Neuron (in vitro differentiated cells): Measurements from ENCODE around the gene VPS25.
A peak's percentile ranks its signal among the peaks of the same experiment; 100 is the strongest.
"Not testable (repeated sequence)": the region's sequence is repeated elsewhere in the genome, so short reads cannot be mapped to it uniquely, and the experiment has no call there.

Experiments
- H2AFZ ChIP-seq: one replicate; pipeline ENCODE4 v1.6.1; 2013; ENCODE audit warnings: low read depth, mild to moderate bottlenecking, inconsistent platforms, low read length, moderate library complexity
- H3K27me3 ChIP-seq: one replicate; pipeline ENCODE4 v1.6.1; 2013; ENCODE audit warnings: low read length; ENCODE audit not compliant: insufficient read depth
- H3K36me3 ChIP-seq: one replicate; pipeline ENCODE4 v1.6.1; 2013; ENCODE audit warnings: low read length; ENCODE audit not compliant: insufficient read depth
- H3K4me1 ChIP-seq: one replicate; pipeline ENCODE4 v1.6.1; 2013; ENCODE audit warnings: low read length; ENCODE audit not compliant: insufficient read depth
- H3K4me3 ChIP-seq: 2 replicates; pipeline ENCODE4 v1.5.1; 2013; ENCODE audit warnings: mild to moderate bottlenecking, low read length, moderate library complexity
- H3K9me3 ChIP-seq: one replicate; pipeline ENCODE4 v1.6.1; 2013; ENCODE audit warnings: low read length

Gene VPS25

DNA sequence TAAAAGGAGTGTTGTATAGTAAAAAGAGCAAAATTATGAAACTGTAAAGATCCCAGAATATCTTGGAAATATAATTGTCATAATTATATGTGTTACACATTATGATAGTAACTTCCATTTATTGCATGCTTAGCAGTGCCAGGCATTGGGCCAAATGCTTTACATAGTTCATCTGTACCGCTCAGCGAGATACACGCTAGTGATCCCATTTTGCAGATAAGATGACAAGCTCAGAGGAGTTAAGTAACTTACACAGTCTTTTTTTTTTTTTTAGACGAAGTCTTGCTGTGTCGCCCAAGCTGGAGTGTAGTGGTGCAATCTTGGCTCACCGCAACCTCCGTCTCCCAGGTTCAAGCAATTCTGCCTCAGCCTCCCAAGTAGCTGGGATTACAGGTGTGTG is 21.6 kb upstream of the VPS25 start:
- Histone ChIP-seq H3K4me3 (no peak overlapping the region), H3K9me3 (no peaks in the 10 kb centered on the region), H3K36me3 (no peaks in the 10 kb centered on the region), H3K27me3 (no peaks in the 10 kb centered on the region), H3K4me1 (peaks cover 6% of the 10 kb centered on the region), H2AFZ (no peak overlapping the region)

DNA sequence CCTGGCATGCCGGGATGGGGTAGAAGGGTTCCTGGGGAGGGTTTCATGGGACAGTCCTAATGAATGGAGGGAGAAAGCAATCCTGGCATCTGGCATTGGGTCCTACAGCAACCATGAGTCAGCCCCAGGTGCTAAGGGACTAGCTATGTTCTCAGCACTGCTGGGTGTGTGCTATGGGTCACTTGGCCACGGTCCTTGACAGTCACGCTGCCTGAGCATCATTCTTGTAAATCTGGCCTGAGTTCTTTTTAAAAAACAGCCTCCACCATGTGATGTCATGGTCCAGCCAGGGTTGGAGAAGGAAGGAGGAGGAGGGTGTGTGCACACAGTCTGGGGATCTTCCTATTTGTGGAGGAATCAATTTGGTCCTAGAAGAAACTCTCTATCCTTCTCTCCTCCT is 18.5 kb upstream of the VPS25 start:
- Histone ChIP-seq H3K36me3 (no peaks in the 10 kb centered on the region), H3K4me3 (no peak overlapping the region), H3K9me3 (no peaks in the 10 kb centered on the region), H3K4me1 (no peaks in the 10 kb centered on the region), H3K27me3 (peaks cover 5% of the 10 kb centered on the region), H2AFZ (no peak overlapping the region)

DNA sequence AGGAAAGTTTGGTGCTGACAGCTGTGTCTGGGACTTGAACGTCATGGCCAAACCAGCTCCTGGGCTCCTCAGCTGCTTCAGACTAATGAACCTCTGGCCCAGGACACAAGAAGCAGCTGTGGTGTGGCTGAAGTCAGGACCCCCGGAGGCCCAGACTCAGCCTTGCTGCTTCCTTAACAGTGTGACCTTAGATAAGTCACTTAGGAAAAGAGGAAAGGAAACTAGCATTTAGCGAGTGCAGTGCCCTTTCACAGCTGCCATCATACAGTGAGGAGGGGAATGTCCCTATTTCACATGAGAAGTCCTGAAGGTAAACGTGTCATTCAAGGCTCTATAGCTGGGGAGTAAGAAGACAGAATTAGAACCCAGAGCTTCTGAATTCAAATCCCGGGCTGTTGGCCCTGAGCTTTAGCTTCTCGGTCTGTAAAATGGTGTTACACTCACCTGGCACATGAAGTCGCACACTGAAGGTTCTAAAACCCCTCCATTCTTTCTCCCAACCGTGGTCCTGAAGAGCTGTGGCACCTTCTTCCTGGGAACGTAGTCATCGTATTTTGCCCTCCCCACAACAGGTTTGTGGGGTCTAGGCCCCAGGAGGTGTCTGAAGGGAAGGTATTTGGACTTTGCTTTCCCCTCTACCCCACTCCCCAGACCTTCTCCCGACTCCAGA is 13.1 kb upstream of the VPS25 start:
- peak overlapping the region; percentile 33 for H3K4me3 ChIP-seq

DNA sequence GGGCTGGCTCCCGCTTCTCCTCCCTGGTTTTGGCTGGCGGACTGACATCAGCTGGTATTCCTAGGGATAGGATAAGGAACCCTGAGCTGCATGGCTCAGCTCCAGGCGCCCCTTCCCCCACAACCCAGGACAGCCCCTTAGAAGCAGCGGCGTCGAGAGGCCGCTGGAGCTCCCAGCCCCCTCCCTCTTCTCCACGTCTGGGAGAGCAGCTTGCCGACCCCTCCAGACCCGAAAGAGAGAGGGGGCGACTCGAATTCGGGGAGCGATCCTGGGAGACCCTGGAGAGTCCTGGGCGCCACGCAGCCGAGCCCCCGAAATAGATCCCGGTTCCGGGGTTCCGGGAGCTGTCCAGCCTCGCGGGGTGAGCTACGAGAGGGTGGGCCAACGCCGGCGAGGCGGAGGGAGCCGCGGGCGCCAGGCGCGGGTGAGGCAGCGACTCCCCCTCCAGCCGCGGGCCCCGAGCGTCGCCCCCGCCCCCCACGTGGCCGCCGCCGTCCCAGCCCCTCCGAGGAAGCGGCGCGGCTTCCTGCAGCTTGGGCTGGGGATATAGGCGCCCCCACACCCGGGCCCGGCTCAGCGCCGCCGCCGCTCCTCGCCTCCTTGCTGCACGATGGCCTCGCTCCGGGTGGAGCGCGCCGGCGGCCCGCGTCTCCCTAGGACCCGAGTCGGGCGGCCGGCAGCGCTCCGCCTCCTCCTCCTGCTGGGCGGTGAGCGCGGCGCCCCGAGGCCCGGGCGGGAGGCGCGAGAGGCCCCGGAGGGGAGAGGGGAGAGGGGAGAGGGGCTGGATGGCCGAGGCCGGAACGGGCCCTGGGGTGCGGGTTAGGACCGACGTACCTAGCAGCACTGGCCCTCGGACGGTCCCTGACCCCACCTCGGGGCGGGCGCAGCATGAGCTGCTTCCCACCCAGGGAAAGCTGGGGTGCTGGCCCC is 12.3 kb upstream of the VPS25 start, which contains the start of gene RAMP2:
Gene RAMP2 (plus strand): TSS at position 576 of the 930 bp plus-strand sequence. CDS start 35 bp downstream, at position 611.
- H3K4me1 ChIP-seq, result peaks cover 7% of the 10 kb centered on the region
- H3K9me3 ChIP-seq, result no peaks in the 10 kb centered on the region
- peak within 1 kb of the TSS; percentile 33 for H3K4me3 ChIP-seq
- peaks cover 18% of the 10 kb centered on the region for H3K27me3 ChIP-seq
- H3K36me3 ChIP-seq, result no peaks in the 10 kb centered on the region
- H2AFZ ChIP-seq, result peak within 1 kb of the TSS; percentile 75

More for the DNA sequence above, 13.1 kb upstream of the VPS25 start:
- H2AFZ ChIP-seq, result peak overlapping the region; percentile 75
- H3K27me3 ChIP-seq, result peaks cover 18% of the 10 kb centered on the region
- no peaks in the 10 kb centered on the region for H3K36me3 ChIP-seq
- H3K4me1 ChIP-seq, result peaks cover 7% of the 10 kb centered on the region
- no peaks in the 10 kb centered on the region for H3K9me3 ChIP-seq

DNA sequence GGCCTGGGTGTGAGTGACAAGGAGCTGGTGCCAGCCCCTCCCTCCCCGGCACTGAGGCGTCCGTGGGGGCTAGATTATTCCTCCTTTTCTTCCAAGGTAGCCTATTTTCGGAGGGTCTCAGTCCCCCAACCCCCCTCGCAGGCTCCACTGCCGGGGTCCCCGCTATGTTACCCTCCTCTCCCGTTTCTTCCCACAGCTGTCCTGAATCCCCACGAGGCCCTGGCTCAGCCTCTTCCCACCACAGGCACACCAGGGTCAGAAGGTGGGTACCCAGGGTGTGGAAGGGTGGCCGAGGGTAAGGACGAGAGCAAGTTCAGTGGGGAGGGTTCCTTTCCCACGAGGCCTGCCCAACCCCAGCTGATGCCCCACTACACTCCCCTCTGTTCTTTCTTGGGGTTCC is 11.6 kb upstream of the VPS25 start:
- Histone ChIP-seq H3K4me3 (peak overlapping the region; percentile 33), H3K4me1 (peaks cover 7% of the 10 kb centered on the region), H3K27me3 (peaks cover 18% of the 10 kb centered on the region), H3K36me3 (no peaks in the 10 kb centered on the region), H2AFZ (peak overlapping the region; percentile 75), H3K9me3 (no peaks in the 10 kb centered on the region)

DNA sequence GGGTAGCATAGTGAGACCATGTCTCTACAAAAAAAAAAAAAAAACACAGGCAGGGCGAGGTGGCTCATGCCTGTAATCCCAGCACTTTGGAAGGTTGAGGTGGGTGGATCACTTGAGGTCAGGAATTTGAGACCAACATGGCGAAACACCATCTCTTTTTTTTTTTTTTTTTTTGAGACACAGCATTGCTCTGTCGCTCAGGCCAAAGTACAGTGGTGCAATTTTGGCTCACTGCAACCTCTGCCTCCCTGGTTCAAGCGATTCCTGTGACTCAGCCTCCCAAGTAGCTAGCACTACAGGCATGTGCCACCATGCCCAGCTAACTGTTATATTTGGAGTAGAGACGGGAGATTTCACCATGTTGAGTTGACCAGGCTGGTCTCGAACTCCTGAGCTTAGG is 7.1 kb upstream of the VPS25 start:
- Histone ChIP-seq H3K9me3 (no peaks in the 10 kb centered on the region), H3K4me1 (peaks cover 7% of the 10 kb centered on the region), H3K4me3 (no peak overlapping the region), H3K27me3 (peaks cover 5% of the 10 kb centered on the region), H2AFZ (no peak overlapping the region), H3K36me3 (no peaks in the 10 kb centered on the region)

DNA sequence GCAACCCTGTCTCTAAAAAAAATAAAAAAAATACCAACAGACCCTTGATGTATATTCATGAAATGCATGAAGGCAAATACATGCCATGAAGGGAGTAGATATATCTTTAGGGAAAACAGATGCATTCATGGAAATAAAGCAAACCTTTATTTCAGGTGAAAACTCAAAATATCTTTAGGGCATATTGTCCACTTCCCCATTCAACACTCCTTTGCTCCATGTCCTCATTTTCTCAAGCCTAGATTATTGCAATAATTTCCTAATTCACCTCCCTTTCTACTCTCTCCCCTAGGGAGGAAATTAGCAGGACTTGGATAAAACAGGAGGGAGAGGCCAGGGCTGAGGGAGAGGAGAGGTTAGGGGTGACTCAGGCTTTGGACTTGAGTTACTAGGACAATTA is 5.7 kb upstream of the VPS25 start:
- Histone ChIP-seq H3K4me1 (peaks cover 9% of the 10 kb centered on the region), H3K27me3 (no peaks in the 10 kb centered on the region), H3K4me3 (no peak overlapping the region), H2AFZ (no peak overlapping the region), H3K9me3 (no peaks in the 10 kb centered on the region), H3K36me3 (no peaks in the 10 kb centered on the region)

DNA sequence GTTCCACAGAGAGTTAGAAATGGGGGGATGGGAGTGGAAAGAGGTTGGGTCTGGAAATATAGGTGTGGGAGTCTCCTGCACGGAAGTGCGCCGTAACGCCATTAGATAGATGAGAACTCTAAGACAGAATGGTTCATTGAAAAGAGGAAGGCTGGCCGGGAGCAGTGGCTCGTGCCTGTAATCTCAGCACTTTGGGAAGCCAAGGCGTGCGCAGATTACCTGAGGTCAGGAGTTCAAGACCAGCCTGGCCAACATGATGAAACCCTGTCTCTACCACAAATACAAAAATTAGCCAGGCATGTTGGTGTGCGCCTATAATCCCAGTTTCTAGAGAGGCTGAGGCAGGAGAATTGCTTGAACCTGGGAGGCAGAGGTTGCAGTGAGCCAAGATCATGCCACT is 5.2 kb upstream of the VPS25 start:
- H2AFZ ChIP-seq, H3K4me3 ChIP-seq, H3K4me1 ChIP-seq, H3K36me3 ChIP-seq, H3K27me3 ChIP-seq, H3K9me3 ChIP-seq: not testable (repeated sequence)

DNA sequence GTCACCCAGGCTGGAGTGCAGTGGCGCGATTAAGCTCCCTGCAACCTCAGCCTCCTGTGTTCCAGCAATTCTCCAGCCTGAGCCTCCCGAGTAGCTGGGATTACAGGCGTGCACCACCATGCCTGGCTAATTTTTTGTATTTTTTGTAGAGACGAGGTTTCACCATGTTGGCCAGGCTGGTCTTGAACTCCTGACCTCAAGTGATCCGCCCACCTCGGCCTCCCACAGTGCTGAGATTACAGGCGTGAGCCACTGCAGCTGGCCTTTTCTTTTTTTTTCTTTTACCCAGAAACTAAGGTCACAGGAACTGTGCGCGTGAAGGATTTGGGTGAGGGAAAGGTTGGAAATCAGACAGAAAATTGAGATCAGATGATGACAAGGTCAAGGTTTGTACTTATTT is 3.3 kb upstream of the VPS25 start:
- not testable (repeated sequence) for H3K27me3 ChIP-seq, H3K4me3 ChIP-seq, H3K9me3 ChIP-seq, H2AFZ ChIP-seq, H3K36me3 ChIP-seq
- peaks cover 13% of the 10 kb centered on the region for H3K4me1 ChIP-seq

DNA sequence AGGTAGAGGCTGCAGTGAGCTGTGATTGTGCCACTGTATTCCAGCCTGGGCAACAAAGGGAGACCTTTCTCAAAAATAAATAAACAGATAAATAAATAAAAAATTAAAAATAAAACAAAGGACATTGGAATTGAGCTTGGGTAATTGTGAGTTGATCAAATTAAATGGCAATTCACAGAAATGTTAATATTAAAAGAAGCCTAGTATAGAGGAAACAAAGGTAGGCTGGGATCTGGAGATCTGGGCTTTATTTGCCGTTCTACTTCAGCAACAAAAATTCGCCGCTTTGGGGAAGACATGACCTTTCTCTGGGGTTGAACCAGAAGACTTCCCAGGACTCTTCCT is 332 bp upstream of the VPS25 start:
- Histone ChIP-seq H3K4me3 (peak overlapping the region; percentile 82), H3K27me3 (no peaks in the 10 kb centered on the region)

DNA sequence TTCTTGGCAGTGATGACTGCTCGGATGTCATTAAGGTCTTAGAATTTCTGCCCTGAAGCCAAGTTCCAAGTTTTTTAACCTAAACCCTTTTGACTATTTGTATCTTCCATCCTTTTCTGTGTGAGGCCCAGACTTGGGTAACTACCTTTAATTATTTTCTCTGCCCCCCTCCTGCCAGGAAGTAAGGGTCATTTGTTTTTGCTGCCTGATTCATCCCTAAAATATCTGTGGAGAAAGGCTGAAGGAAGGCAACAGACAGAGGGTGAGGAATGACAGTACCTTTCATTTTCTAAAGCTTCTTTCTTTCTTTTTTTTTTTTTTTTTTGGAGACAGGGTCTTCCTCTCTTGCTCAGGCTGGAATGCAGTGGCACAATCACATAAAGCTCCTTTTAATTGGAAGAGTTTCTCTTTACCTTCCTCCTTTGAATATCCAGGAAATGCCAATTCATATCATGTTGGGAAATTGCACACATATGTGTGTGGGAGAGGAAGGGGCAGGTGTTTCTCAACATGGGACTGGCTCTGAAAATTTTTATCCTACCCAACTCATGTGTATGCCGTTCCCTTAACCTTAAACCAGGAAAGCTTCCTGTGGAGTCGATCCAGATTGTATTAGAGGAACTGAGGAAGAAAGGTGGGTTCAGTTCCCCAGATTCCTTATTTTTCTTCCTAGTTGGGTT is 957 bp downstream of the VPS25 start:
- Histone ChIP-seq H3K9me3 (no peaks in the 10 kb centered on the region), H2AFZ (no peak overlapping the region), H3K27me3 (no peaks in the 10 kb centered on the region), H3K36me3 (peaks cover 29% of the 10 kb centered on the region), H3K4me3 (peak overlapping the region; percentile 82), H3K4me1 (peaks cover 13% of the 10 kb centered on the region)

More for the DNA sequence above, 332 bp upstream of the VPS25 start:
- H3K36me3 ChIP-seq, result peaks cover 18% of the 10 kb centered on the region
- peak overlapping the region; percentile 50 for H2AFZ ChIP-seq
- peaks cover 13% of the 10 kb centered on the region for H3K4me1 ChIP-seq
- no peaks in the 10 kb centered on the region for H3K9me3 ChIP-seq

DNA sequence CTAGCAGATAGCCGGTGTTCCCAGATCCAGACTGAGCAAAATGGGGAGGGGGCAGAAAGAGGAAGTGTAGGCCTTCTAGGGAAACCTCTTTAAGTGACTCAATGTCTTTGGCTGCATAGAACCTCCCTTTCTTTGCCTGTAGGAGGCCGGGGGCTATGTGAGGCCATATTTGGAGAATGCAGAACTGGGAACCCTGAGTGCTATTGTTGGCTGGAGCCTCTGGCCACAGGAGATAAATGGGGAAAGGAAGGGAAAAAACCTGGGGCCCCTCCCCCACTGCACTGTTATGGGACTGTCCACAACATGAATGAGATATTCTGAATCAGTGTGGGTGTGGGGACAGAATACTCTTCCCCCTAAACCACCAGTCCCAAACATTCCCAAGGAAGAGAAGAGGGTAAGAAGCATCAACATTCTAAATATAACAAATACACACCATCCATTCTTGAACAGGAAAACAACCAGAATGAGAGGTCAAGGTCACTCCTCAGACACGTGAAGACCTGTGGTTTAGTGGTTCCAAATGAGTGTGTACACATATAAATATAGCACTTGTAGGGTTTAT is 2.4 kb downstream of the VPS25 start:
- peaks cover 13% of the 10 kb centered on the region for H3K4me1 ChIP-seq
- H3K36me3 ChIP-seq, result peaks cover 33% of the 10 kb centered on the region
- no peaks in the 10 kb centered on the region for H3K27me3 ChIP-seq
- H3K9me3 ChIP-seq, result no peaks in the 10 kb centered on the region
- no peak overlapping the region for H2AFZ ChIP-seq
- no peak overlapping the region for H3K4me3 ChIP-seq

DNA sequence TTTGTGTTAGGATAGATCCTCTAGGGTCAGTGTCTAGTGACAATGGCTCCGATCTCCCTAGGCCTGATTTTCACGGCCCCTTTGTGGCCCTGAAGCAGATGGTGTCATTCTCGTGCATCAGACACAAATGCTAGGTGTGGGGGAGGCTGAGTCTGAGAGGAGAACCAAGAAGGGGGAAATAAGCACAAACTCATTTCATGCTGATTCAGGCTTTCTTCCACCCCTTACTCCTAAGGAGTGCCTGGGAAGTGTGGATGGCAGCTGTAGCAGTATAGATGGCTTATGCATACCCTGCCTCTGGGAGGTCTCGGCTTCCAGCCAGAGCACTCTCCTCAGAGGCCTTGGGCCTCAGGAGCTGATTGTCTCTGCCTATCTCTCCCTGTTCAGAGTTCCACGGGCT is 5.3 kb downstream of the VPS25 start:
- Histone ChIP-seq H3K4me3 (no peak overlapping the region), H3K36me3 (peaks cover 33% of the 10 kb centered on the region), H2AFZ (no peak overlapping the region), H3K4me1 (peaks cover 11% of the 10 kb centered on the region), H3K9me3 (no peaks in the 10 kb centered on the region), H3K27me3 (no peaks in the 10 kb centered on the region)
